HepG2 (cell line): ENCODE measurements around the gene PLIN4. TPM values are rescaled to one million over a fixed set of nuclear protein-coding genes. Genes with fewer than 3 reads are reported as not detected.

ENCODE experiments used
- ATRX ChIP-seq: sonication (generic); formaldehyde crosslinking; IDR thresholded peaks from 2 replicates; pipeline ENCODE4 v1.4.0; 2020; ENCODE audit warnings: missing genetic modification reagents, borderline replicate concordance
- CENPT ChIP-seq: sonication (generic); formaldehyde crosslinking; IDR thresholded peaks from 2 replicates; pipeline ENCODE4 v1.8.0; 2022; ENCODE audit warnings: low read depth, mild to moderate bottlenecking, moderate library complexity, missing genetic modification reagents
- KLF9 ChIP-seq: IDR thresholded peaks from 2 replicates; pipeline ENCODE4 v1.6.1; 2016; ENCODE audit warnings: low read depth
- LCORL ChIP-seq, 2 experiments: fragments of 450-650 bp in 1 of 2; sonication (generic) in 1 of 2; formaldehyde crosslinking in 1 of 2; IDR thresholded peaks; 2 replicates each; pipeline versions ENCODE4 v1.5.0 to v1.6.1; 2017 to 2020; ENCODE audit warnings: antibody characterized with exemption in 1 of 2, missing genetic modification reagents in 1 of 2
- NFYC ChIP-seq: IDR thresholded peaks from 2 replicates; pipeline ENCODE4 v1.6.1; 2016; ENCODE audit warnings: missing genetic modification reagents, missing compliant biosample characterization
- RFX1 ChIP-seq: fragments of 450-650 bp; IDR thresholded peaks from 2 replicates; pipeline ENCODE4 v1.6.1; 2017
- SOX5 ChIP-seq: IDR thresholded peaks from 2 replicates; pipeline ENCODE4 v1.6.1; 2016; ENCODE audit warnings: borderline replicate concordance
- TBX2 ChIP-seq: sonication (generic); formaldehyde crosslinking; IDR thresholded peaks from 2 replicates; pipeline ENCODE4 v1.5.0; 2020; ENCODE audit warnings: missing genetic modification reagents, mild to moderate bottlenecking, borderline replicate concordance
- TCF7L2 ChIP-seq: IDR thresholded peaks from 2 replicates; pipeline ENCODE4 v1.6.1; 2011; ENCODE audit warnings: mild to moderate bottlenecking, low read depth, low read length, moderate library complexity
- YEATS2 ChIP-seq: sonication (generic); formaldehyde crosslinking; IDR thresholded peaks from 2 replicates; pipeline ENCODE4 v1.4.0; 2020; ENCODE audit warnings: missing genetic modification reagents, borderline replicate concordance
- ZFY ChIP-seq: sonication (generic); formaldehyde crosslinking; IDR thresholded peaks from 2 replicates; pipeline ENCODE4 v1.4.0; 2020; ENCODE audit warnings: missing genetic modification reagents
- ZNF143 ChIP-seq: sonication (generic); formaldehyde crosslinking; IDR thresholded peaks from 2 replicates; pipeline ENCODE4 v1.4.0; 2020; ENCODE audit warnings: missing genetic modification reagents
- polyA plus RNA-seq, 8 experiments: library from polyadenylated mRNA; depleted of rRNA in 3 of 8; stranded (reverse) in 7 of 8; unstranded in 1 of 8; fragments of >200 nt; fragmentation: Illumina TruSeq in 4 of 8; extraction: Trizol in 4 of 8; gene quantifications; 2 replicates each; pipeline versions ENCODE4 v1.2.1 to v1.2.3, GENCODE V29; 2011 to 2016; ENCODE audit warnings: low read depth in 4 of 8, missing spikeins in 1 of 8, mixed read lengths in 1 of 8; ENCODE audit not compliant: insufficient read depth in 1 of 8
- total RNA-seq, 5 experiments: library from RNA; depleted of rRNA; stranded (reverse); fragments of >200 nt; fragmentation: Illumina TruSeq; extraction: Trizol; gene quantifications; 2 replicates each; pipeline ENCODE4 v1.2.3, GENCODE V29; 2016; ENCODE audit warnings: low read depth in 1 of 5
- TF ChIP-seq, protein P1 (sequence below): IDR thresholded peaks from 2 replicates; pipeline ENCODE4 v1.6.1; 2016; ENCODE audit warnings: low read depth
- TF ChIP-seq, protein P2 (sequence below): sonication (generic); formaldehyde crosslinking; IDR thresholded peaks from 2 replicates; pipeline ENCODE4 v1.4.0; 2020; ENCODE audit warnings: mild to moderate bottlenecking, missing genetic modification reagents
- TF ChIP-seq, protein P3 (sequence below): IDR thresholded peaks from 2 replicates; pipeline ENCODE4 v1.6.1; 2016; ENCODE audit warnings: mild to moderate bottlenecking, missing biosample characterization, missing genetic modification reagents
- TF ChIP-seq, protein P4 (sequence below): sonication (generic); formaldehyde crosslinking; IDR thresholded peaks from 2 replicates; pipeline ENCODE4 v1.5.1; 2020; ENCODE audit warnings: mild to moderate bottlenecking, missing genetic modification reagents, borderline replicate concordance
- TF ChIP-seq, protein P5 (sequence below): sonication (generic); formaldehyde crosslinking; IDR thresholded peaks from 2 replicates; pipeline ENCODE4 v1.4.0; 2020; ENCODE audit warnings: missing genetic modification reagents
- TF ChIP-seq, protein P6 (sequence below): sonication (generic); formaldehyde crosslinking; IDR thresholded peaks from 2 replicates; pipeline ENCODE4 v1.5.0; 2020; ENCODE audit warnings: missing genetic modification reagents

The PLIN4 gene
- total and polyA plus RNA-seq, 2 of the 13 experiments (the other 11 are each of a cell fraction or from before 2014, with no cell fraction given) = 1.1 to 1.3 TPM

DNA sequence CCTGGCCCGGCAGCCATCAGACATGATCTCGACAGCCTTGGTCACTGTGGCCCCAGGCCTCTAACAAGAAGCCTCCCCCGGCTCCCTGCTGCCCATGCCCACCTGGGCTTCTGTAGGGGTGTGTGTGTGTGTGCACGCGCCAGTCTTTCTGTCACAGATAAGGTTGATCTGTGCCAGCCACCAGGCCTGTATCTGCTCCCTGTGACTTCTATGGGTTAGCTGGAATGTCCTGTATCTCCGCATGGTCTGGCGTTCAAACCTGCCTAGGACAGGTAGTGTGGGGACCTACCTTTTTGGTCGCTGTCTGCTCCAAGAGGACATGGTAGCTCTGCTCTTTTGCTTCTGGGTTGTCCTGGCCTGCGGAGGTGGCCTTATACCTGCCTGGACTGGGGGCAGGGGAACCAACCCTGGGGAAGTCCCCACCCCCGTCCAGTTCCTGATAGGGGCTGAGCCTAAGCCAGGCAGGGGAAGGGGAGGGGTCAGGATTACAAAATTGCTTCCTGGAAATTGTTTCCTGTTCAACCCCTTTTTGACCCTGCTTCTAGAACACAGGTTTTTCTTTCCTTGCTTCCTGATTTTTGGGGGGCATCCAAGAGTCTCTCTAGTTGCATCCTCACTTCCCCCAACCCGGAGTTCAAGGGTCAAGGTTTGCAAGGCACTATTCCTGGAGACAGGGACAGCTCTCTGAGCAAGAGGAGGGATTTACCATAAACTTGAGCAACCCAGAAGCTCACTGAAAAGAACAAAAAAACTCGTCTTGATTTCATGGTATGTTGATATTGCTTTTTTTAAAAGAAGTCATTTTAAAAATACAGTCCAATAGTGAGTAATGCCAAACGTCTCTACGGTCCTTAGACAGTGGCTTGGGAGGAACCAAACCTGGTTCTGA, 21.7 kb upstream of the PLIN4 start, which contains the start of gene LRG1 (continued):
- TF ChIP-seq, protein P1, sequence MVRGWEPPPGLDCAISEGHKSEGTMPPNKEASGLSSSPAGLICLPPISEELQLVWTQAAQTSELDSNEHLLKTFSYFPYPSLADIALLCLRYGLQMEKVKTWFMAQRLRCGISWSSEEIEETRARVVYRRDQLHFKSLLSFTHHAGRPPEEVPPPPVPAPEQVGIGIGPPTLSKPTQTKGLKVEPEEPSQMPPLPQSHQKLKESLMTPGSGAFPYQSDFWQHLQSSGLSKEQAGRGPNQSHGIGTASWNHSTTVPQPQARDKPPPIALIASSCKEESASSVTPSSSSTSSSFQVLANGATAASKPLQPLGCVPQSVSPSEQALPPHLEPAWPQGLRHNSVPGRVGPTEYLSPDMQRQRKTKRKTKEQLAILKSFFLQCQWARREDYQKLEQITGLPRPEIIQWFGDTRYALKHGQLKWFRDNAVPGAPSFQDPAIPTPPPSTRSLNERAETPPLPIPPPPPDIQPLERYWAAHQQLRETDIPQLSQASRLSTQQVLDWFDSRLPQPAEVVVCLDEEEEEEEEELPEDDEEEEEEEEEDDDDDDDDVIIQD (CRISPR knock-in tag) = no peak
- TF ChIP-seq KLF9 (CRISPR knock-in tag) (no peak; the same call in 1 of the 2 replicates), TCF7L2 (no peak), SOX5 (peak; percentile 64; the same call in 1 of the 2 replicates), LCORL (IDR thresholded peaks at IDR 0.05) (no peak), LCORL (CRISPR knock-in tag; IDR thresholded peaks at IDR 0.05) (peak; percentile 76), NFYC (CRISPR knock-in tag) (peak; percentile 40; the same call in 1 of the 2 replicates), CENPT (no peak), ZFY (peak; percentile 65; the same call in 1 of the 2 replicates), ZNF143 (CRISPR knock-in tag) (no peak), YEATS2 (no peak), RFX1 (no peak), ATRX (no peak), TBX2 (no peak; the same call in 1 of the 2 replicates)
- TF ChIP-seq, protein P2, sequence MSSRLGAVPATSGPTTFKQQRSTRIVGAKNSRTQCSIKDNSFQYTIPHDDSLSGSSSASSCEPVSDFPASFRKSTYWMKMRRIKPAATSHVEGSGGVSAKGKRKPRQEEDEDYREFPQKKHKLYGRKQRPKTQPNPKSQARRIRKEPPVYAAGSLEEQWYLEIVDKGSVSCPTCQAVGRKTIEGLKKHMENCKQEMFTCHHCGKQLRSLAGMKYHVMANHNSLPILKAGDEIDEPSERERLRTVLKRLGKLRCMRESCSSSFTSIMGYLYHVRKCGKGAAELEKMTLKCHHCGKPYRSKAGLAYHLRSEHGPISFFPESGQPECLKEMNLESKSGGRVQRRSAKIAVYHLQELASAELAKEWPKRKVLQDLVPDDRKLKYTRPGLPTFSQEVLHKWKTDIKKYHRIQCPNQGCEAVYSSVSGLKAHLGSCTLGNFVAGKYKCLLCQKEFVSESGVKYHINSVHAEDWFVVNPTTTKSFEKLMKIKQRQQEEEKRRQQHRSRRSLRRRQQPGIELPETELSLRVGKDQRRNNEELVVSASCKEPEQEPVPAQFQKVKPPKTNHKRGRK (CRISPR knock-in tag) = no peak
- TF ChIP-seq, protein P3, sequence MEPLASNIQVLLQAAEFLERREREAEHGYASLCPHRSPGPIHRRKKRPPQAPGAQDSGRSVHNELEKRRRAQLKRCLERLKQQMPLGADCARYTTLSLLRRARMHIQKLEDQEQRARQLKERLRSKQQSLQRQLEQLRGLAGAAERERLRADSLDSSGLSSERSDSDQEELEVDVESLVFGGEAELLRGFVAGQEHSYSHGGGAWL (CRISPR knock-in tag) = 0 out of 2 replicates have a peak, but pooled peaks have one; percentile 31
- TF ChIP-seq, protein P4, sequence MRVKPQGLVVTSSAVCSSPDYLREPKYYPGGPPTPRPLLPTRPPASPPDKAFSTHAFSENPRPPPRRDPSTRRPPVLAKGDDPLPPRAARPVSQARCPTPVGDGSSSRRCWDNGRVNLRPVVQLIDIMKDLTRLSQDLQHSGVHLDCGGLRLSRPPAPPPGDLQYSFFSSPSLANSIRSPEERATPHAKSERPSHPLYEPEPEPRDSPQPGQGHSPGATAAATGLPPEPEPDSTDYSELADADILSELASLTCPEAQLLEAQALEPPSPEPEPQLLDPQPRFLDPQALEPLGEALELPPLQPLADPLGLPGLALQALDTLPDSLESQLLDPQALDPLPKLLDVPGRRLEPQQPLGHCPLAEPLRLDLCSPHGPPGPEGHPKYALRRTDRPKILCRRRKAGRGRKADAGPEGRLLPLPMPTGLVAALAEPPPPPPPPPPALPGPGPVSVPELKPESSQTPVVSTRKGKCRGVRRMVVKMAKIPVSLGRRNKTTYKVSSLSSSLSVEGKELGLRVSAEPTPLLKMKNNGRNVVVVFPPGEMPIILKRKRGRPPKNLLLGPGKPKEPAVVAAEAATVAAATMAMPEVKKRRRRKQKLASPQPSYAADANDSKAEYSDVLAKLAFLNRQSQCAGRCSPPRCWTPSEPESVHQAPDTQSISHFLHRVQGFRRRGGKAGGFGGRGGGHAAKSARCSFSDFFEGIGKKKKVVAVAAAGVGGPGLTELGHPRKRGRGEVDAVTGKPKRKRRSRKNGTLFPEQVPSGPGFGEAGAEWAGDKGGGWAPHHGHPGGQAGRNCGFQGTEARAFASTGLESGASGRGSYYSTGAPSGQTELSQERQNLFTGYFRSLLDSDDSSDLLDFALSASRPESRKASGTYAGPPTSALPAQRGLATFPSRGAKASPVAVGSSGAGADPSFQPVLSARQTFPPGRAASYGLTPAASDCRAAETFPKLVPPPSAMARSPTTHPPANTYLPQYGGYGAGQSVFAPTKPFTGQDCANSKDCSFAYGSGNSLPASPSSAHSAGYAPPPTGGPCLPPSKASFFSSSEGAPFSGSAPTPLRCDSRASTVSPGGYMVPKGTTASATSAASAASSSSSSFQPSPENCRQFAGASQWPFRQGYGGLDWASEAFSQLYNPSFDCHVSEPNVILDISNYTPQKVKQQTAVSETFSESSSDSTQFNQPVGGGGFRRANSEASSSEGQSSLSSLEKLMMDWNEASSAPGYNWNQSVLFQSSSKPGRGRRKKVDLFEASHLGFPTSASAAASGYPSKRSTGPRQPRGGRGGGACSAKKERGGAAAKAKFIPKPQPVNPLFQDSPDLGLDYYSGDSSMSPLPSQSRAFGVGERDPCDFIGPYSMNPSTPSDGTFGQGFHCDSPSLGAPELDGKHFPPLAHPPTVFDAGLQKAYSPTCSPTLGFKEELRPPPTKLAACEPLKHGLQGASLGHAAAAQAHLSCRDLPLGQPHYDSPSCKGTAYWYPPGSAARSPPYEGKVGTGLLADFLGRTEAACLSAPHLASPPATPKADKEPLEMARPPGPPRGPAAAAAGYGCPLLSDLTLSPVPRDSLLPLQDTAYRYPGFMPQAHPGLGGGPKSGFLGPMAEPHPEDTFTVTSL (CRISPR knock-in tag) = no peak; the same call in 1 of the 2 replicates
- TF ChIP-seq, protein P5, sequence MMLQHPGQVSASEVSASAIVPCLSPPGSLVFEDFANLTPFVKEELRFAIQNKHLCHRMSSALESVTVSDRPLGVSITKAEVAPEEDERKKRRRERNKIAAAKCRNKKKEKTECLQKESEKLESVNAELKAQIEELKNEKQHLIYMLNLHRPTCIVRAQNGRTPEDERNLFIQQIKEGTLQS = no peak
- TF ChIP-seq, protein P6, sequence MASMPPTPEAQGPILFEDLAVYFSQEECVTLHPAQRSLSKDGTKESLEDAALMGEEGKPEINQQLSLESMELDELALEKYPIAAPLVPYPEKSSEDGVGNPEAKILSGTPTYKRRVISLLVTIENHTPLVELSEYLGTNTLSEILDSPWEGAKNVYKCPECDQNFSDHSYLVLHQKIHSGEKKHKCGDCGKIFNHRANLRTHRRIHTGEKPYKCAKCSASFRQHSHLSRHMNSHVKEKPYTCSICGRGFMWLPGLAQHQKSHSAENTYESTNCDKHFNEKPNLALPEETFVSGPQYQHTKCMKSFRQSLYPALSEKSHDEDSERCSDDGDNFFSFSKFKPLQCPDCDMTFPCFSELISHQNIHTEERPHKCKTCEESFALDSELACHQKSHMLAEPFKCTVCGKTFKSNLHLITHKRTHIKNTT (CRISPR knock-in tag) = no peak
